ENCODE data around the gene SLC19A2. TPM values are rescaled to one million over a fixed set of nuclear protein-coding genes. Genes with fewer than 3 reads are reported as not detected.

The SLC19A2 gene
- total RNA-seq, 1 experiment from 2014 or later: 10.1 TPM

DNA sequence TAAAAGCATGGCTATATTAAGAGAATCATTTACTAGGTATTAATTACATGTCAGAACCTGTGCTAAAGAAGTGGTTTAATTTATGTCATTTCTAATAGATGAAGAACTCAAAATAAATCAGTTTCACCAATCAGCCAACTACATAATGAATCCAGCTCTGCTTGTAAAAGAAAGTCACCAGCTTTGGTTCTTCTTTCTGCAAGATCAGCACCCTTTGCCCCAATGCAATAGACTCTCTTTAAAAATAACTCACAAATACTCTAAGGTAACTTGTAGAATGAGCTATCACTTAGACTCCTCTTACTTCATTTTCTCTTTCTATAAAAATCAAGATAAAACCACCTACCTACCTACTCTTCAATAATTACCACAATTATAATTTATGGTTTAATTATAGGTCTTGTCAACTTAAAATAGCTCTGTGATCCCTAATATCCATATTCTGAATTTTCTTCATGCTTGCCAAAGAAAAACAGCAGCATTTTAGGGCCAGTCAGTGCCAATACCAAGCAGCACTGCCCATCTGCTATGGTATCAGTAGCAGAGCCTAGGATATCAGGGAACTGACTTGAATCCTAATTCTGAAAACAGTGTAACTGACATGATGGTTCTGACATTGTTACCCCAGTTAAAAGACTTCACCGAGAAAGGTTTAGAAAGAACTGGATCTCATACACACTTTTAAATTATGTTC, 11.3 kb downstream of the SLC19A2 start:
- ChIA-PET CTCF (interaction anchor here (0.7 kb wide), 1 partner anchor 871 kb away, joined by 3 read pairs; no protein-coding TSS in a partner anchor), RAD21 (ENCODE audit: low non-redundant PET in 1 of 2, low total read pairs in 2 of 2, uncharacterized antibody in 2 of 2, unreplicated experiment in 2 of 2) (no interaction called here), POLR2A (interaction anchor here (1.4 kb wide), 1 partner anchor 11 kb away, joined by 5 read pairs; the partner anchor contains the start of gene SLC19A2)
- H3K4me1 ChIP-seq (ENCODE audit: control insufficient read depth in 1 of 2, insufficient read depth in 2 of 2, low read length in 2 of 2): peaks cover 0 to 10% of the 10 kb centered on the region in 2 experiments; a peak in 2 of 4 replicates
- H4K20me1 ChIP-seq (ENCODE audit: insufficient read depth): no peaks in the 10 kb centered on the region
- H3K79me2 ChIP-seq (ENCODE audit: insufficient read depth, low read length): peaks cover 19% of the 10 kb centered on the region
- no peaks in the 10 kb centered on the region for H3K9me2 ChIP-seq (ENCODE audit: insufficient read depth)
- no peak overlapping the region for H2AFZ ChIP-seq (ENCODE audit: low read depth, low read length, poor library complexity, severe bottlenecking)
- no peaks in the 10 kb centered on the region for H3K9me3 ChIP-seq (ENCODE audit: control insufficient read depth in 1 of 2, insufficient read depth in 1 of 2, low read depth in 1 of 2, low read length in 2 of 2)
- peaks cover 2 to 5% of the 10 kb centered on the region in 2 experiments; a peak in 2 of 4 replicates for H3K36me3 ChIP-seq (ENCODE audit: control insufficient read depth in 1 of 2, insufficient read depth in 2 of 2, low read length in 2 of 2)
- no peak overlapping the region for H3K27ac ChIP-seq (ENCODE audit: low read depth, low read length)
- TF ChIP-seq SP1 (IDR thresholded peaks at IDR 0.05; ENCODE audit: low read depth) (no peak), EZH2 (IDR thresholded peaks at IDR 0.05) (no peak), EZH2phosphoT487 (IDR thresholded peaks at IDR 0.05; ENCODE audit: borderline replicate concordance) (no peak), YY1 (IDR thresholded peaks at IDR 0.05; ENCODE audit: extremely low read depth, insufficient replicate concordance, low read depth, low read length) (no peak), ZNF274 (IDR thresholded peaks at IDR 0.05; ENCODE audit: low read depth, low read length) (no peak), POLR2A (IDR thresholded peaks at IDR 0.05; ENCODE audit: borderline replicate concordance, extremely low read depth, insufficient read depth, insufficient read length) (no peak), EGR1 (IDR thresholded peaks at IDR 0.05; ENCODE audit: low read depth) (no peak), FOSL1 (IDR thresholded peaks at IDR 0.05; ENCODE audit: low read depth) (no peak)
- TF ChIP-seq, protein P1, sequence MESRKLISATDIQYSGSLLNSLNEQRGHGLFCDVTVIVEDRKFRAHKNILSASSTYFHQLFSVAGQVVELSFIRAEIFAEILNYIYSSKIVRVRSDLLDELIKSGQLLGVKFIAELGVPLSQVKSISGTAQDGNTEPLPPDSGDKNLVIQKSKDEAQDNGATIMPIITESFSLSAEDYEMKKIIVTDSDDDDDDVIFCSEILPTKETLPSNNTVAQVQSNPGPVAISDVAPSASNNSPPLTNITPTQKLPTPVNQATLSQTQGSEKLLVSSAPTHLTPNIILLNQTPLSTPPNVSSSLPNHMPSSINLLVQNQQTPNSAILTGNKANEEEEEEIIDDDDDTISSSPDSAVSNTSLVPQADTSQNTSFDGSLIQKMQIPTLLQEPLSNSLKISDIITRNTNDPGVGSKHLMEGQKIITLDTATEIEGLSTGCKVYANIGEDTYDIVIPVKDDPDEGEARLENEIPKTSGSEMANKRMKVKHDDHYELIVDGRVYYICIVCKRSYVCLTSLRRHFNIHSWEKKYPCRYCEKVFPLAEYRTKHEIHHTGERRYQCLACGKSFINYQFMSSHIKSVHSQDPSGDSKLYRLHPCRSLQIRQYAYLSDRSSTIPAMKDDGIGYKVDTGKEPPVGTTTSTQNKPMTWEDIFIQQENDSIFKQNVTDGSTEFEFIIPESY (IDR thresholded peaks at IDR 0.05; ENCODE audit: extremely low read depth, insufficient replicate concordance, low read length): no peak
- TF ChIP-seq, protein P2, sequence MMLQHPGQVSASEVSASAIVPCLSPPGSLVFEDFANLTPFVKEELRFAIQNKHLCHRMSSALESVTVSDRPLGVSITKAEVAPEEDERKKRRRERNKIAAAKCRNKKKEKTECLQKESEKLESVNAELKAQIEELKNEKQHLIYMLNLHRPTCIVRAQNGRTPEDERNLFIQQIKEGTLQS (IDR thresholded peaks at IDR 0.05): no peak
- TF ChIP-seq, protein P3, sequence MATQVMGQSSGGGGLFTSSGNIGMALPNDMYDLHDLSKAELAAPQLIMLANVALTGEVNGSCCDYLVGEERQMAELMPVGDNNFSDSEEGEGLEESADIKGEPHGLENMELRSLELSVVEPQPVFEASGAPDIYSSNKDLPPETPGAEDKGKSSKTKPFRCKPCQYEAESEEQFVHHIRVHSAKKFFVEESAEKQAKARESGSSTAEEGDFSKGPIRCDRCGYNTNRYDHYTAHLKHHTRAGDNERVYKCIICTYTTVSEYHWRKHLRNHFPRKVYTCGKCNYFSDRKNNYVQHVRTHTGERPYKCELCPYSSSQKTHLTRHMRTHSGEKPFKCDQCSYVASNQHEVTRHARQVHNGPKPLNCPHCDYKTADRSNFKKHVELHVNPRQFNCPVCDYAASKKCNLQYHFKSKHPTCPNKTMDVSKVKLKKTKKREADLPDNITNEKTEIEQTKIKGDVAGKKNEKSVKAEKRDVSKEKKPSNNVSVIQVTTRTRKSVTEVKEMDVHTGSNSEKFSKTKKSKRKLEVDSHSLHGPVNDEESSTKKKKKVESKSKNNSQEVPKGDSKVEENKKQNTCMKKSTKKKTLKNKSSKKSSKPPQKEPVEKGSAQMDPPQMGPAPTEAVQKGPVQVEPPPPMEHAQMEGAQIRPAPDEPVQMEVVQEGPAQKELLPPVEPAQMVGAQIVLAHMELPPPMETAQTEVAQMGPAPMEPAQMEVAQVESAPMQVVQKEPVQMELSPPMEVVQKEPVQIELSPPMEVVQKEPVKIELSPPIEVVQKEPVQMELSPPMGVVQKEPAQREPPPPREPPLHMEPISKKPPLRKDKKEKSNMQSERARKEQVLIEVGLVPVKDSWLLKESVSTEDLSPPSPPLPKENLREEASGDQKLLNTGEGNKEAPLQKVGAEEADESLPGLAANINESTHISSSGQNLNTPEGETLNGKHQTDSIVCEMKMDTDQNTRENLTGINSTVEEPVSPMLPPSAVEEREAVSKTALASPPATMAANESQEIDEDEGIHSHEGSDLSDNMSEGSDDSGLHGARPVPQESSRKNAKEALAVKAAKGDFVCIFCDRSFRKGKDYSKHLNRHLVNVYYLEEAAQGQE (IDR thresholded peaks at IDR 0.05; ENCODE audit: low read depth): no peak
- ATAC-seq: no peak
- no peak overlapping the region for H3K9ac ChIP-seq (ENCODE audit: low read length)
- intact Hi-C loops (cut with micrococcal nuclease): no loop called here
- BruUV-seq (replicated peaks): no TSS peak
- DNase-seq (ENCODE audit: low read depth, low spot score): no peak
- H3K4me3 ChIP-seq (replicated peaks in 1 of 2; ENCODE audit: low read depth in 1 of 2, low read length in 2 of 2): no peak overlapping the region
- H3K4me2 ChIP-seq (ENCODE audit: low read length): no peak overlapping the region
- no peaks in the 10 kb centered on the region for H3K27me3 ChIP-seq (ENCODE audit: insufficient read depth, low read length)
